GM19397 (cell line): ENCODE data around the gene FKBP9.
A peak's percentile ranks its signal among the peaks of the same experiment; 100 is the strongest.
"Not testable (repeated sequence)": the region's sequence is repeated elsewhere in the genome, so short reads cannot be mapped to it uniquely, and the experiment has no call there.

ENCODE experiments used
- ATAC-seq: cut with Tn5 transposase; IDR thresholded peaks from one replicate; pipeline ENCODE4 v1.9.1; 2021; ENCODE audit warnings: mild to moderate bottlenecking, moderate library complexity; ENCODE audit not compliant: unreplicated experiment

The FKBP9 gene, protein sequence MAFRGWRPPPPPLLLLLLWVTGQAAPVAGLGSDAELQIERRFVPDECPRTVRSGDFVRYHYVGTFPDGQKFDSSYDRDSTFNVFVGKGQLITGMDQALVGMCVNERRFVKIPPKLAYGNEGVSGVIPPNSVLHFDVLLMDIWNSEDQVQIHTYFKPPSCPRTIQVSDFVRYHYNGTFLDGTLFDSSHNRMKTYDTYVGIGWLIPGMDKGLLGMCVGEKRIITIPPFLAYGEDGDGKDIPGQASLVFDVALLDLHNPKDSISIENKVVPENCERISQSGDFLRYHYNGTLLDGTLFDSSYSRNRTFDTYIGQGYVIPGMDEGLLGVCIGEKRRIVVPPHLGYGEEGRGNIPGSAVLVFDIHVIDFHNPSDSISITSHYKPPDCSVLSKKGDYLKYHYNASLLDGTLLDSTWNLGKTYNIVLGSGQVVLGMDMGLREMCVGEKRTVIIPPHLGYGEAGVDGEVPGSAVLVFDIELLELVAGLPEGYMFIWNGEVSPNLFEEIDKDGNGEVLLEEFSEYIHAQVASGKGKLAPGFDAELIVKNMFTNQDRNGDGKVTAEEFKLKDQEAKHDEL

GRCh38 chr7:32957326-32958045, at the start of gene FKBP9:
FKBP9 (plus strand) TSS chr7:32957440; CDS start chr7:32957574, 134 bp downstream.
- ATAC-seq: peak; percentile 88

GRCh38 chr7:32910195-32910594, 47.0 kb upstream of the FKBP9 start:
- ATAC-seq: no peak

GRCh38 chr7:32914184-32914583, 43.1 kb upstream of the FKBP9 start:
- ATAC-seq: no peak

DNA sequence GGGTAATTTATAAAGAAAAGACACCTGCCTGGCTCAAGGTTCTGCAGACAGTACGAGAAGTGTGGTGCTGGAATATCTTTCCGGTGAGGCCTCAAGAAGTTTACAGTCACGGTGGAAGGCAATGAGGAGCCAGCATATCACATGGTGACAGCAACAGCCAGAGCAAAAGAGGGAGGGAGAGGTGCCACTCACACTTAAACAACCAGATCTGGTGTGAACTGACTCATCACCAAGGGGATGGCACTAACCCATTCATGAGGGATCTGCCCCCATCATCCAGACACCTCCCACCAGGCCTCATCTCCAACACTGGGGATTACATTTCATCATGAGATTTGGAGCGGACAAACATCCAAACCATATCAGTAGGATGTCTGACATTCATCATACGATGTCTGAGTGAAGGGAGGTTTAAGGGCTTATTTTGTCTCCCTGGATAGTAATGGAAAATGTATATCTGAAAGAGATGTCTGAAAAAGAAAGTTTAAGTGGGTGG, 42.2 kb upstream of the FKBP9 start:
- no peak for ATAC-seq

DNA sequence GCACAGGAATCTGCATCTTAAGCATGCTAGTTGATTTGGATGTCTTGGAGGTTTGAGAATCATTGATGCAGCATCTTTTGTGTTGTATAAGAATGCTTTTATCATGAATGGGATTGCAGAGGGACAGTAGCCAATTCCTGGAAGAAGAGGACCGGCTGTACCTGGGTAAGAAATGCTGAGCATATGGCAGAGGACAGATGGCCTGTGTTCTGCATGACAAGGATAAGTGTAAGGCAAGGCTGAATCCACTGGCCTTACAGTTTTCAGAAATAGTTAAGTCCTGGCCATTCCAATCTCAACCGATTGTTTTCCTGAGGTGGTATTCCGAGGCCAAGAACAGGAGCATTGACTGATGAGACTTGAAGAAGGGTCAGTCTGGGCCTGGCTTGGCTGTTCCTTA, 41.2 kb upstream of the FKBP9 start:
- no peak for ATAC-seq

DNA sequence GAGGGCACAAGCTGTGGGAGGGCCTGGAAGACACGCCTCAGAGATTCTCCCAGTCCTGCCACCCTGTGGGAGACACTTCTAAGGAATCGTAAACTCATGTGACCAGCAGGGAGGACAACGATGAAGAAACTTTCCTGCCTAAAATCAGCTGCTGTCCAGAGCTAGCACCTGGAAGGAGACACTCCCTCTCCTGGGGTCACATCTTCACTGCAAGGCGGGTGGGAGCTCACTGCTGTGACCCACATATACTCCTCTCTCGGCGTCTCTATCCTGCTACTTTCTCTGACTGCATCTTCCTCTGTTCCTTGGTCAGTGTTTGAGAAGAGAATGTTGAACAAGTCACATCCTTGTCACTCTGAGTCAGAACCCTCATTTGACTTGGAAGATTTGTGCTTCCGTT, 40.2 kb upstream of the FKBP9 start:
- not testable (repeated sequence) for ATAC-seq

DNA sequence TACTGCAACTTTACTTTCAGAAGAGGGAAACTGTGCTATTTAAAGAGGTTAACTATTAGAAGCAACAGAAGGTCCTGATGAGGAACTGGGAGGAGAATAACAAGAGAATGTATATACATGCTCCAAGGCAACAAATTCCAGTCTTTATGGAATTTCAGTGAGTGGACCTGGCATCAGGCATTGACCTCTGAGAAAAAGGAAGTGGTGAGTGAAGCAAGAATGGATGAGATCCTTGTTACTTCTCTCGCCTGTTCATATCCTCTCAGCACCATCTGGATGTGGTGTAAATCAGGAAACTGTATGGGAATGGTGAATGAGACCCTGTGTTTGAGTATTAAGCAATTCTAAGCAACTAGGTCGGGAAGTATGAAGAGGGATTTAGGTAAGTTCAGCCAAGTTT, 35.3 kb upstream of the FKBP9 start:
- no peak for ATAC-seq

DNA sequence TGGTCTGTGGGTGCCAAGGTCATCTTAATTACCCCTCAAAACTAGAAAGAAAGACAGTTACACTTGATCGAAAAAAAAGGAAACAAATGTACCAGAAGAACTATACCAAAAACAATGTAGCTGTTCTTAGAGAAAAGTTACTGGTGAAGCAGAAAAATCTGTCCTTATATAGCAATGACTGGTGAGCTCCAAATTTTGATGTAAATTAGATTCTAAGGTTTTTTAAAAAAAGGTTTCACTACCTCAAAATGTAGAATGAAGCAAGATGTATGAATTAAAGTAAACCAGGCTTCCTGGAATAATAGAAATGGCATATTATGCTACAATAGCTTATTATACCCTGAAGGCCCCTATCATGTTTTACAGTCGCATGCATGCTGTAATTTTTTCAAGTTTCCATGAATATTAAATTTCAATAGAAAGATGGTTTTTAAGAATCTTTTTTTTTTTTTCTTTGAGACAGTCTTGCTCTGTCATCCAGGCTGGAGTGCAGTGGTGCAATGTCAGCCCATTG, 28.4 kb upstream of the FKBP9 start:
- ATAC-seq: no peak

GRCh38 chr7:32929430-32930143, 27.7 kb upstream of the FKBP9 start:
- ATAC-seq: no peak

- no peak for ATAC-seq
Observed at GRCh38 chr7:32930378-32930777, 26.9 kb upstream of the FKBP9 start.

DNA sequence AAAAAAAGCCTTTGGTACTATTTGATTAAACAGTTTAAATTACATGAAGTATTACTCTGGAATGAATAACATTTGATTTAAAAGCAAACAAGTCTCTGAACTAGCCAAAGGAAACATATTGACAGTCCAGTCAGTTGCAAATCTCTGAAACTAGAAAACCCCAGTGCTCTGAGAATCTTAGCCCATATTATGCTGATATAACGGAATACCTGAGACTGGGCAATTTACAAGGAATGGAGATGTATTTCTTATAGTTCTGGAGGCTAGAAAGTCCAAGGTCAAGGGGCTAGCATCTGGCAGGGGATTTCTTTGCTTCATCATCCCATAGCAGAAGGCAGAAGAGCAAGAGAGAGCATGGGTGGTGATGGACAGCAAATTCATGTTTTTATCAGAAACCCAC, 21.7 kb upstream of the FKBP9 start:
- no peak for ATAC-seq

DNA sequence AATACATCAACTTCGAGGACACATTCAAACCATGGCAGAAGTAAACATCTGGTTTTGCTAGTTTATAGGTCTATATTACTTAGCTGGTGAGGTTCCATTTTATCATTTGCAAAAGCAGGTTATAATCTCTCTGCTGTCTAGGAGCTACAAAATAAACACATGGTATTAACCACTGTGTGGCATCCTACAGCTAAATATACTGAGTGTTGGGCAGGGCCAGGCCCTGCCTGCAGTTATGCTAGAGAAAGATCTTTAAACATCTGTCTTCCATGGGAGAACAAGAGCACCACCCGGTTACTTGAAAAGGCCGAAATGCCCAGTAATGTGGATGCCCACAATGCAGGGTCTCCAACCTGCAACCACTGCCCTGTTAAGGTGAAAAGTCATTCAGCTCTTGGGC, 20.6 kb upstream of the FKBP9 start:
- no peak for ATAC-seq

GRCh38 chr7:32937344-32938174, 19.7 kb upstream of the FKBP9 start:
- ATAC-seq: no peak

DNA sequence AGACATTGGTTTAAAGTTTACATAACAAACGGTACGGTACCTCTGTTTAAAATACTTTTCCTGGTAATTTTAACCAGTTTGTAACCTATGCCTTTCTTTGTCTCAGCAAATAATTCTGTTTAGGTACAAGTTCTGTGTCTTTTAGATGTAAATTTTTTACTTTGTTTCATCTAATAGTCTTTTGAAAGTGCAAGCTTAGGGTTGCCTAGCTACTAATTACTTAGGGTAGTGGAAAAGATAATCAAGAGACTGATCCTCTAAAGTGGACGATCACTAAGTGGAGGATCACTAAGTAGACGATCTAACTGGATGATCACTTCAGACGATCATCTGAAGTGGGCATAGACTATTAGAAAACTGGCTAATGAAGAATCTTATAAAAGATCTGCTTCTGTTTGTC, 16.1 kb upstream of the FKBP9 start:
- ATAC-seq: no peak

DNA sequence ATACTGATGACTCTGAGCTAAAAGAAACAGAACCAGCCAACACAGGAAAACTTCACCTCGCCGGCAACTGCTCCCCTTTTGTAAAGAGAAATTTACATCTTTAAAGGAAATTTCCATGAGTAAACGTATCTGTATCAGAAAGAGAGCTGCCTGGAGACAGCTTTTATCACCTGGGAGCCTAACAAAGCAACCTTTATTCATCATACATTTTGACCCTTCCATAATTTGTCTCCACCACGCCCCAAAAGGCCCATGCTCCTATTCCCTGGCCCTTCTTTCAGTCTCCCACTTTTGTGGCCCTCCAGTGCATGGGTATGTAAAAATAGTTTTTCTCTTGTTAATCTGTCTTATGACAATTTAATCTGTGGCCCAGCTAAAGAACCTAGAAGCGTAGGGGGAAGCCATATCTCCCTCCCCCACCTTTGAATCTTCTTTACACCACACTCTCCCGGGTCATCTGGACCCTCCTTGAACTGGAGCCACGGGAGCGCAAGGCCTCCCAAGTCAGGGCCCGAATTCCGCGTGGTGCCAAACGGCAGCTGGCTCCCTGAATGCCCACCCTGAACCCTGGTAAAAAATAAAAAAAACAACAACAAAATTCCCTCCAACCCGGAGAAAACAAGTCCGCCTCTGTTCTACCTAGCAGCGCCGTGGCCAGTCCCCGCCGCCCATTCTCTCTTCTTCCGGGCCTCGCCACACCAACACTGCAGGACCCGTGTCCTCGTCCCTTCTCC, 15.4 kb upstream of the FKBP9 start:
- no peak for ATAC-seq

- ATAC-seq: peak; percentile 84
Observed at GRCh38 chr7:32942415-32943251, 14.6 kb upstream of the FKBP9 start.

DNA sequence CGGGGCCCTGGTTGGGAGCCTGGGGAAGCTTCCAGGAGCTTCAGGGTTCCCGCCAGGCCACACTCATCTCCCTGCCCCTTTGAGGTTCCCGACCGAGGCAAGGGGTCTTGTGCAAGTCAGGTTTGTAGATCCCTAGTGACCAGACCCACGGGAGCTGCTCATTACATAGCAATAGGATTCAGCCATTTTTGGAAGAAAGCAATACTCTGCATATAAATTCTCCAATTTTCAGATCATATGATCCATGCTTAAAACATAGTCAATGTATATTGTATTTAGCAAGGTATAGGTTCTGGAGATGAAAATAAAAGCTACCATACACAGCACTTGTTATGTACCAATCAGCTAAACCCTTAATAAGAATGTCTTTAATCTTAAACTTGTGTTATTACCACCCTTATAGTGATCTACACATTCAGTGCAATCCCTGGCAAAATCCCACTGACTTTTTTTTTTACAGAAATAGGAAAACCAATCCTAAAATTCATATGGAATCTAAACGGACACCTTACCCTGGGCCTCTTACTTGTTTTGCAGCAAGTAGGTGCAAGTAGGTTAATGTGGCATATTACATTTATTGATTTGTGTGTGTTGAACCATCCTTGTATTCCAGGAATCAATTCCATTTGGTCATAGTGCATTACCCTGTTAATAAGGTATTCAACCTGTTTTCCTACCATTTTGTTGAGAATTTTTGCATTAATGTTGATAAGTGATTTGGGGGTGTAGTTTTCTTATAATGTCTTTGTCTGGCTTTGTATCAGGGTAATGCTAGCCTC, 13.8 kb upstream of the FKBP9 start:
- no peak for ATAC-seq
